RWPE2 (cell line): ENCODE results near the gene CCDC85C.

Experiments
- ATAC-seq: fragments of 200-7000 bp; cut with Tn5 transposase; 3 replicates; pipeline ENCODE4 v1.9.1; 2021; ENCODE audit warnings: low read depth
- DNase-seq: peaks from one replicate; pipeline ENCODE4 v3.0.0-alpha.2; 2020; ENCODE audit warnings: low spot score
- H3K27ac ChIP-seq: fragments of 450-650 bp; 2 replicates; pipeline ENCODE4 v1.5.1; 2017; ENCODE audit warnings: mild to moderate bottlenecking; ENCODE audit not compliant: poor library complexity, severe bottlenecking
- H3K27me3 ChIP-seq: fragments of 250-450 bp; sonication (Bioruptor Pico); 2 replicates; pipeline ENCODE4 v1.5.1; 2021; ENCODE audit warnings: mild to moderate bottlenecking, moderate library complexity; ENCODE audit not compliant: insufficient read depth, poor library complexity, severe bottlenecking
- H3K36me3 ChIP-seq: fragments of 250-450 bp; sonication (Bioruptor Pico); 2 replicates; pipeline ENCODE4 v1.5.1; 2020; ENCODE audit warnings: low read depth, mild to moderate bottlenecking, moderate library complexity
- H3K4me1 ChIP-seq: fragments of 250-450 bp; sonication (Bioruptor Pico); 2 replicates; pipeline ENCODE4 v1.5.1; 2021; ENCODE audit warnings: mild to moderate bottlenecking, moderate library complexity; ENCODE audit not compliant: insufficient read depth, poor library complexity, severe bottlenecking
- H3K4me3 ChIP-seq: fragments of 250-450 bp; sonication (Bioruptor Pico); 2 replicates; pipeline ENCODE4 v1.5.1; 2021; ENCODE audit warnings: mild to moderate bottlenecking, moderate library complexity; ENCODE audit not compliant: severe bottlenecking
- H3K9me3 ChIP-seq: fragments of 250-450 bp; sonication (Bioruptor Pico); 2 replicates; pipeline ENCODE4 v1.5.1; 2021; ENCODE audit warnings: mild to moderate bottlenecking, moderate library complexity; ENCODE audit not compliant: severe bottlenecking
- TF ChIP-seq, protein P1 (sequence below): fragments of 450-650 bp; IDR thresholded peaks from one replicate; pipeline ENCODE4 v1.5.1; 2017; ENCODE audit warnings: mild to moderate bottlenecking, moderate library complexity; ENCODE audit not compliant: poor library complexity, severe bottlenecking

Gene CCDC85C

GRCh38 chr14:99578541-99579101 lies 25.4 kb downstream of the CCDC85C start:
- Histone ChIP-seq H3K27me3 (no peaks in the 10 kb centered on the region), H3K9me3 (no peaks in the 10 kb centered on the region), H3K27ac (peak overlapping the region; percentile 99), H3K4me3 (no peak overlapping the region), H3K4me1 (peaks cover 64% of the 10 kb centered on the region), H3K36me3 (peaks cover 16% of the 10 kb centered on the region)
- ATAC-seq (no peak), DNase-seq (no peak)
- TF ChIP-seq, protein P1, sequence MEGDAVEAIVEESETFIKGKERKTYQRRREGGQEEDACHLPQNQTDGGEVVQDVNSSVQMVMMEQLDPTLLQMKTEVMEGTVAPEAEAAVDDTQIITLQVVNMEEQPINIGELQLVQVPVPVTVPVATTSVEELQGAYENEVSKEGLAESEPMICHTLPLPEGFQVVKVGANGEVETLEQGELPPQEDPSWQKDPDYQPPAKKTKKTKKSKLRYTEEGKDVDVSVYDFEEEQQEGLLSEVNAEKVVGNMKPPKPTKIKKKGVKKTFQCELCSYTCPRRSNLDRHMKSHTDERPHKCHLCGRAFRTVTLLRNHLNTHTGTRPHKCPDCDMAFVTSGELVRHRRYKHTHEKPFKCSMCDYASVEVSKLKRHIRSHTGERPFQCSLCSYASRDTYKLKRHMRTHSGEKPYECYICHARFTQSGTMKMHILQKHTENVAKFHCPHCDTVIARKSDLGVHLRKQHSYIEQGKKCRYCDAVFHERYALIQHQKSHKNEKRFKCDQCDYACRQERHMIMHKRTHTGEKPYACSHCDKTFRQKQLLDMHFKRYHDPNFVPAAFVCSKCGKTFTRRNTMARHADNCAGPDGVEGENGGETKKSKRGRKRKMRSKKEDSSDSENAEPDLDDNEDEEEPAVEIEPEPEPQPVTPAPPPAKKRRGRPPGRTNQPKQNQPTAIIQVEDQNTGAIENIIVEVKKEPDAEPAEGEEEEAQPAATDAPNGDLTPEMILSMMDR, result no peak

DNA sequence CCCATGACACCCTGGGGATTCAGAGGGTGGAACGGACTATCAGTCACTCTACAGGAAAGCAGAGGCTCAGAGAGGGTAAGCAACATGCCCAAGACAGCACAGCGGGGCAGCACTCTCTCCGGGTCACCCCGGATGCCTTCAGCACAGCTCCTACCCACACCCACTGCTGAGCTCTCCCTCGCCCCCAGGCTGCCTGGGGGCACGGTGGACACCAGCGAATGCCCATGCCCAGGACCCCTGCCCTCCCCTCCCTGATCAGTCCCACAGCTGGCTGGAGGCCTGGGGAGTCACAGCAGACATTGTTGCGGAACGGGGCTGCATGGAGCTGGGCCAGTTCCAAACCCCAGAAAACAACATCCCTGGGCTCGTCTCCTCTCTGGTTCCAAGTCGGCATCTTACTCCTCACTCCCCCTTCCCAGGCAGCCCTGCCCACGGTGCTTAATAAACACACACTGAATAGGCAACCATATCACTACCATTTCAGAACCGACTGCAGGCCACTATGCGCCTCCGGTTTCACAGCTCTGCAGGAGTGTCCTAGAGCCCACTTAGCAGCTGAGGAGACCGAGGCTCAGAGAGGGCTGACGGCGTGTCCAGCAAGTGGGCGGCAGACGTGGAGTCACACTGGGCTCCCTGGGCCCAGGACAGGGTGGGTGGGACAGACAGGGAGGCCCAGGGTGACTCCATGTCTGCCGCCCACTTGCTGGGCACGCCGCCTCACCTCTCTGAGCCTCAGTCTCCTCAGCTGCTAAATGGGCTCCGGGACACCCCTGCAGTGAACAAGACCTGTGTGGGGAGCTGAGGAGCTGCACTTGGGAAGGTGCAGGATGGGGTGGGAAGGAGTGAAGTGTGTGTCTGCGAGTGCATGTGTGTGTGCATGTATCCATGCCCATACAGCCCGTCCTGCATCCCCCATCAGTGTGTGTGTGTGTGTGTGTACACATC lies 27.0 kb downstream of the CCDC85C start:
- H3K27me3 ChIP-seq, result no peaks in the 10 kb centered on the region
- H3K4me1 ChIP-seq, result peaks cover 72% of the 10 kb centered on the region
- ATAC-seq (no peak), DNase-seq (no peak)
- peaks cover 8% of the 10 kb centered on the region for H3K36me3 ChIP-seq
- H3K4me3 ChIP-seq, result no peak overlapping the region
- TF ChIP-seq, protein P1, result no peak
- H3K27ac ChIP-seq, result peak overlapping the region; percentile 95
- H3K9me3 ChIP-seq, result no peaks in the 10 kb centered on the region

GRCh38 chr14:99576304-99576703 lies 27.7 kb downstream of the CCDC85C start:
- H3K4me3 ChIP-seq, result no peak overlapping the region
- H3K4me1 ChIP-seq, result peaks cover 72% of the 10 kb centered on the region

DNA sequence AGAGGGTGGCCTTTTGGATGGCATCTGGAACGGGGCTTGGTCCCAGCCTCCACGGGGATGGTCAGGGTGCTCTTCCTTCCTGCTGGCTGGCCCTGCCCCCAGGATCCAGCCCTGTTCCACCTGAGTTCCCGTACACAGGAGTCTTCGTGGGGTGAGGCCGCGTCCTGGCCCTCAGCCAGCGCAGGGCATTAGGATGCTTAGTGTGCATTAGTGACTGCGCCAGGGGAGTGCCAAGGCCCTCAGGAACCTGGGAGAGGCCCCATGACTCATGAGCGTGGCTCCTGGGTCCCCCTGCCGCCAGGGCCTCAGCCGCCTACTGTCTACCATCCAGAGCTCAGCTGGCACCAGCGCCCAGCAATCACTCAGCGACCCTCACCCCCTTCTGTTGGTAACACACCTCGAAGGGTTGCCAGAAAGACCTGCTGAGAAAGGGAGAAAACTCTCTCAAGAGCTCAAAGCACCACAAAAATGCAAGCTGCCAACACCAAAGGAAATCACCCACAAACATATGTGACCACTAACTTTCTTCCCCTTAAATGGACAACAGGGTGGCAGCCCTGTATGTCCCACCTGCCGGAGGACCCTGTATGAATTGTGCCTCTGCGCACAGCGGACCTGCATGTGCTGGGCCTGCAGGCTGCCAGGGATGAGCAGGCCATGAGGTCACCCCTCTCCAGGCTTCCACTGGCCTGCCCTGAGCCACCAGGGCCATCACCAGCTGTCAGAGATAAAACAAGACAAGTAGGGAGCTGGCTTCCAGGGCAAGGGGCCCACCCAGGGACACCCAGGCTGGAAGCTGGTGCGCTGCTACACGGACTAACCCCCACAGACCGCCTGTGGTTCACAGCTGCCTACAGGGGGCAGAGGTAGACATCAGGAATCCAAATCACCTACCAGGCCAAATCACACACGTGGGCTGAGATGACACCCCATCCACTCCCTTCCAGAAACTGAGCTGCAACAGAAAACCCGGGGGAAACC lies 28.7 kb downstream of the CCDC85C start:
- TF ChIP-seq, protein P1, result peak; percentile 49
- peaks cover 67% of the 10 kb centered on the region for H3K4me1 ChIP-seq
- H3K9me3 ChIP-seq, result no peaks in the 10 kb centered on the region
- H3K36me3 ChIP-seq, result no peaks in the 10 kb centered on the region
- no peak overlapping the region for H3K4me3 ChIP-seq
- H3K27ac ChIP-seq, result peak overlapping the region; percentile 95
- peak; percentile 41 for ATAC-seq
- peak; percentile 96 for DNase-seq
- no peaks in the 10 kb centered on the region for H3K27me3 ChIP-seq

More at GRCh38 chr14:99576304-99576703, 27.7 kb downstream of the CCDC85C start:
- DNase-seq (no peak), ATAC-seq (no peak)
- TF ChIP-seq, protein P1, result no peak
- Histone ChIP-seq H3K27ac (peak overlapping the region; percentile 95), H3K9me3 (no peaks in the 10 kb centered on the region), H3K36me3 (peaks cover under 1% of the 10 kb centered on the region), H3K27me3 (no peaks in the 10 kb centered on the region)
